NT2/D1 (cell line): ENCODE measurements around the gene SNX18.

Experiments
- SUZ12 ChIP-seq: IDR thresholded peaks from 2 replicates; pipeline ENCODE4 v1.6.1; 2011; ENCODE audit not compliant: insufficient read length, insufficient read depth; ENCODE audit errors: extremely low read depth
- ZNF274 ChIP-seq: IDR thresholded peaks from 2 replicates; pipeline ENCODE4 v1.6.1; 2011; ENCODE audit warnings: mild to moderate bottlenecking, low read depth, low read length

- TF ChIP-seq SUZ12 (no peak), ZNF274 (no peak)
Measured at GRCh38 chr5:54553659-54554207, 36.2 kb downstream of the SNX18 start.
